OCI-M1 (cell line): ENCODE data around the gene PHACTR1.
A peak's percentile ranks its signal among the peaks of the same experiment; 100 is the strongest.

Source experiments
- DNase-seq: peaks from one replicate; lab custom pipeline; 2025; lab: John Stamatoyannopoulos, UW

Gene PHACTR1

GRCh38 chr6:12952318-12952717 is 235.8 kb downstream of the PHACTR1 start:
- DNase-seq, result no peak

GRCh38 chr6:12955956-12956355 is 239.4 kb downstream of the PHACTR1 start:
- no peak for DNase-seq

- DNase-seq, result no peak
Measured at GRCh38 chr6:12956991-12957320, 240.4 kb downstream of the PHACTR1 start.

- peak; percentile 84 for DNase-seq
Measured at GRCh38 chr6:12957321-12958051, 240.9 kb downstream of the PHACTR1 start.

- peak; percentile 68 for DNase-seq
Measured at GRCh38 chr6:12958052-12958706, 241.6 kb downstream of the PHACTR1 start.

- DNase-seq, result no peak
Measured at GRCh38 chr6:12961761-12962160, 245.2 kb downstream of the PHACTR1 start.

- DNase-seq, result no peak
Measured at GRCh38 chr6:12962529-12962928, 246.0 kb downstream of the PHACTR1 start.

GRCh38 chr6:12962987-12963386 is 246.4 kb downstream of the PHACTR1 start:
- peak; percentile 56 for DNase-seq

GRCh38 chr6:12963567-12963966 is 247.0 kb downstream of the PHACTR1 start:
- no peak for DNase-seq

GRCh38 chr6:12967686-12968085 is 251.1 kb downstream of the PHACTR1 start:
- peak; percentile 46 for DNase-seq

- no peak for DNase-seq
Measured at GRCh38 chr6:12968290-12968689, 251.7 kb downstream of the PHACTR1 start.

- DNase-seq, result no peak
Measured at GRCh38 chr6:12968839-12969558, 252.4 kb downstream of the PHACTR1 start.

GRCh38 chr6:12969966-12970365 is 253.4 kb downstream of the PHACTR1 start:
- no peak for DNase-seq

GRCh38 chr6:12973386-12973785 is 256.8 kb downstream of the PHACTR1 start:
- peak; percentile 52 for DNase-seq

GRCh38 chr6:12974551-12974950 is 258.0 kb downstream of the PHACTR1 start:
- peak; percentile 31 for DNase-seq

- DNase-seq, result no peak
Measured at GRCh38 chr6:12976366-12976765, 259.8 kb downstream of the PHACTR1 start.

GRCh38 chr6:12977206-12977605 is 260.6 kb downstream of the PHACTR1 start:
- DNase-seq, result no peak

- no peak for DNase-seq
Measured at GRCh38 chr6:12977806-12978205, 261.2 kb downstream of the PHACTR1 start.

- no peak for DNase-seq
Measured at GRCh38 chr6:12980741-12981140, 264.2 kb downstream of the PHACTR1 start.

GRCh38 chr6:12984776-12985175 is 268.2 kb downstream of the PHACTR1 start:
- DNase-seq, result no peak

GRCh38 chr6:12987783-12988182 is 271.2 kb downstream of the PHACTR1 start:
- DNase-seq, result no peak

- DNase-seq, result no peak
Measured at GRCh38 chr6:12990162-12990561, 273.6 kb downstream of the PHACTR1 start.

GRCh38 chr6:12991435-12991834 is 274.9 kb downstream of the PHACTR1 start:
- DNase-seq, result no peak
